Measurements from ENCODE around the gene CEP83.
"Not testable (repeated sequence)": the region's sequence is repeated elsewhere in the genome, so short reads cannot be mapped to it uniquely, and the experiment has no call there.

GRCh38 chr12:94316600-94316999, 143.1 kb downstream of the CEP83 start:
- TF ChIP-seq CTCF (IDR thresholded peaks at IDR 0.05; ENCODE audit: low read depth, low read length); EZH2phosphoT487 (IDR thresholded peaks at IDR 0.05; ENCODE audit: low read depth): not testable (repeated sequence)
